ENCODE results near the gene DDX25.

Gene DDX25

GRCh38 chr11:125938418-125938817 lies 34.1 kb downstream of the DDX25 start:
- no peak for DNase-seq

- no peak for DNase-seq
Observed at GRCh38 chr11:125939081-125939521, 34.8 kb downstream of the DDX25 start.

- no peak for DNase-seq
Observed at GRCh38 chr11:125940145-125940544, 35.8 kb downstream of the DDX25 start.

- DNase-seq = no peak
Observed at GRCh38 chr11:125941267-125941618, 36.9 kb downstream of the DDX25 start.

- peak; percentile 88 for DNase-seq
Observed at GRCh38 chr11:125941619-125942611, 37.6 kb downstream of the DDX25 start.

- DNase-seq = no peak
Observed at GRCh38 chr11:125942771-125943428, 38.6 kb downstream of the DDX25 start.

GRCh38 chr11:125943661-125944349 lies 39.5 kb downstream of the DDX25 start:
- no peak for DNase-seq

GRCh38 chr11:125944350-125945010 lies 40.2 kb downstream of the DDX25 start:
- no peak for DNase-seq

- no peak for DNase-seq
Observed at GRCh38 chr11:125945011-125945796, 40.9 kb downstream of the DDX25 start.

- no peak for DNase-seq
Observed at GRCh38 chr11:125945797-125946520, 41.7 kb downstream of the DDX25 start, which contains the start of gene VSIG10L2. Gene VSIG10L2, plus strand, starts transcription at chr11:125946044. Its CDS starts 12 bp downstream, at chr11:125946056.

- DNase-seq = no peak
Observed at GRCh38 chr11:125946712-125947418, 42.6 kb downstream of the DDX25 start.

- DNase-seq = no peak
Observed at GRCh38 chr11:125947419-125948277, 43.3 kb downstream of the DDX25 start.

- no peak for DNase-seq
Observed at GRCh38 chr11:125948278-125949051, 44.2 kb downstream of the DDX25 start.

- no peak for DNase-seq
Observed at GRCh38 chr11:125949271-125950177, 45.2 kb downstream of the DDX25 start.

GRCh38 chr11:125950178-125950490 lies 45.8 kb downstream of the DDX25 start:
- no peak for DNase-seq

GRCh38 chr11:125950696-125951651 lies 46.7 kb downstream of the DDX25 start:
- no peak for DNase-seq

GRCh38 chr11:125951731-125952130 lies 47.4 kb downstream of the DDX25 start:
- DNase-seq = no peak
